GM18907 (cell line): ENCODE results near the gene EPN1.
"Not testable (repeated sequence)": the region's sequence is repeated elsewhere in the genome, so short reads cannot be mapped to it uniquely, and the experiment has no call there.

Experiments used
- ATAC-seq: cut with Tn5 transposase; IDR thresholded peaks from one replicate; pipeline ENCODE4 v1.9.1; 2021; ENCODE audit warnings: mild to moderate bottlenecking, moderate library complexity; ENCODE audit not compliant: unreplicated experiment

EPN1 gene

DNA sequence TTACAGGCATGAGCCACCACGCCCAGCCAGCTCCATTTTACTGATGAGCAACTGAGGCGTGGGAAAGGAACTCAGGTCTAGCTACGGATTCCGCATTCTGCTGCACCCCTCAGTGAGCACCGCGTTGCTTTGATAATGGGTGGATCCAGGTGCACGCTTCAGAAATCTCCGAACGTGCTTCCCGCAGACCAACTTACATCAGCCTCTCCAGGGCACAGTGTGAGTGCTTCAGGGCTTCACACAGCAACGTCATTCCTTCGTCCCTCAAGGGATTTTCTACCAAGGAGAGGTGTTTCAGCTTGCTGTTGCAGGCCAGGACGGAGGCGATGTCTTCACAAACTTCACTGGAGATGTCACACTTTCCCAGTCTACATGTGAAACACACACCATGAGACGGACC is 41.5 kb downstream of the EPN1 start:
- ATAC-seq = no peak

DNA sequence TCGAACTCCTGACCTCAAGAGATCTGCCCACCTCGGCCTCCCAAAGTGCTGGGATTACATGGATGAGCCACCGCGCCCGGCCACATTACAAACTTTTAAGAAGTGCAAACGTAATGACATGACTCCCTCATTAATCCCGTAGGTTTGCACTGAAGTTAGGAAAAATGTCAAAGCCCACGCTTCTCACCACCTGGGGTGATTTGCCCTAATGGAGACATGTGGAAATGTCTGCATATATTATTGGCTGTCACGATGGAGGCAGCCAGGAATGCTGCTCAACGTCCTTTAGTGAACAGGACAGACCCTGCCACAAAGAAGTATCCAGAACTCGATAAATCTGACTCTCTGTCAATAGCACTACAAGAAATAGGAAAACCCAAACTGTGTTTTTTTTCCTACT is 42.2 kb downstream of the EPN1 start:
- no peak for ATAC-seq

DNA sequence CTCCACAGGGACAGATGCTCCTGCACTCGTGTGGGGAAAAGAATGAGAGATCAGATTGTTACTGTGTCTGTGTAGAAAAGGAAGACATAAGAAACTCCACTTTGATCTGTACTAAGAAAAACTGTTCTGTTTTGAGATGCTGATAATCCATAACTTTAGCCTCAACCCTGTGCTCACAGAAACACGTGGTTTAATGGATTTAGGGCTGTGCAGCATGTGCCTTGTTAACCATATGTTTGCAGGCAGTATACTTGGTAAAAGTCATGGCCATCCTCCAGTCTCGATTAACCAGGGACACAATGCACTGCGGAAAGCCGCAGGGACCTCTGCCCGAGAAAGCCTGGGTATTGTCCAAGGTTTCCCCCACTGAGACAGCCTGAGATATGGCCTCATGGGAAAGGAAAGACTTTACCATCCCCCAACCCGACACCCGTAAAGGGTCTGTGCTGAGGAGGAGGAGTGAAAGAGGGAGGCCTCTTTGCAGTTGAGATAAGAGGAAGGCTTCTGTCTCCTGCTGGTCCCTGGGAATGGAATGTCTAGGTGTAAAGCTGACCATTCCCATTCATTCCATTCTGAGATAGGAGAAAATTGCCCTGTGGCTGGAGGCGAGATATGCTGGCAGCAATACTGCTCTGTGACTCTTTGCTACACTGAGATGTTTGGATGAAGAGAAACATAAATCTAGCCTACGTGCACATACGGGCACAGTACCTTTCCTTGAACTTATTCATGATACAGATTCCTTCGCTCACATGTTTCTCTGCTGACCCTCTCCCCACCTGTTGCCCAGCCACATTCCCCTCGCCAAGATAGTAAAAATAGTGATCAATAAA is 43.1 kb downstream of the EPN1 start:
- not testable (repeated sequence) for ATAC-seq

DNA sequence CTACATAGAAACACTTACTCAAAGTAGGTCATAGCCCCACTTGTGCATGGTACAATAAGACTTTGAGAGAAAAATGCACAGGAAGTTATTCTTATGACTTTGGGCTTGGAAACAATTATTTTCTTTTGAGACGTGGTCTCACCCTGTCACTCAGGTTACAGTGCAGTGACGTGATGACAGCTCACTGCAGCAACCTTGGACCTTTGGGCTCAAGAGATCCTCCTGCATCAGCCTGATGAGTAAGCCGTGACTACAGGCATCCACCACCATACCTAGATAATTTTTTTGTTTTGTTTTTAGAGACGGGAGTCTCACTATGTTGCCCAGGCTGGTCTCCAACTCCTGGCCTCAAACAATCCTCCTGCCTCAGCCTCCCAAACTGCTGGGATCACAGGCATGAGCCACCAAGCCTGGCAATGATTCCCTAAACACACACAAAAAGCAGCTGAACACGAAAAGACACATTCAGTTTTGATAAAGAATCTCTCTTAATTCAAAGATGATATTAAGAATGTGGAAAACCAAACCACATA is 45.3 kb downstream of the EPN1 start:
- no peak for ATAC-seq

DNA sequence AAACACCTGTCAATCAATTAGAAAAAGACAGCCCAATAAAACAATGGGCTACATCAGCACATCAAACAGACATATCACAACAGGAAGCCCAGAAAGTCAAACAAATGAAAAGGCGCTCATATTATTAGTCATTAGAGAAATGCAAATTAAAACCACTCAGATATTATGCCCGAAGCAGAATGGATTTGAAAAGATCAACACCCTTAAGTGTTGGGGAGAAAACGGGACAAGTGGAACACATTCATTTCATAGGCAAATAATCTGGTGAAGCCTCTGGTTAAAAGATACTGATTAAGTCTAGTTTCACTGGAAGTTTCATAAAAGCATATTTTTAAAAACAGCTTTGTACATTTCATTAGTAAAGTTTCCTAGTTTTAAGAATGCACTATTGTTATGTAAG is 45.8 kb downstream of the EPN1 start:
- no peak for ATAC-seq

DNA sequence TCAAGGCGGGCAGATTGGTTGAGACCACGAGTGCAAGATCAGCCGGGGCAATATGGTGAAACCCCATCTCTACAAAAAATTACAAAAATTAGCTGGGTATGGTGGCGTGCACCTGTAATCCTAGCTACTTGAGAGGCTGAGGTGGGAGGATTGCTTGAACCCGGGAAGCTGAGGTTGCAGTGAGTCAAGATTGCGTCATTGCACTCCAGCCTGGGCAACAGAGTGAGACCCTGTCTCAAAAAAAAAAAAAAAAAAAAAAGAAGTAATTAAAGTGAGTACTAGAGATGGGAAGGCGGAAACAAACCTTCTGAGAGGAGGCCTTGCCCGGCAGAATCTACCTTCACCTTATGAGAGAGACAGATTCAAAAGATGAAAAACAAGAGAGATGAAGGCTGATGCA is 48.5 kb downstream of the EPN1 start:
- no peak for ATAC-seq

DNA sequence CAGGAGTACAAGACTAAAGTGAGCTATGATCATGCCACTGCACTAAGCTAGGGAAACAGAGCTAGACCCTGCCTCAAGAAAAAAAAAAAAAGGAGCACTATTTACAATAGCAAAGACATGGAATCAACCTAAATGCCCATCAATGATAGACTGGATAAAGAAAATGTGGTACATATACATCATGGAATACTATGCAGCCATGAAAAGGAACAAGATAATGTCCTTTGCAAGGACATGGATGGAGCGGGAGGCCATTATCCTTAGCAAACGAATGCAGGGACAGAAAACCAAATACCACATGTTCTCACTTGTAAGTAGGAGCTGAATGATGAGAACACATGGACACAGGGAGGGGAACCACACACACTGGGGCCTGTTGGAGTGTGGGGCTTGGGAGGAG is 55.4 kb downstream of the EPN1 start:
- ATAC-seq = not testable (repeated sequence)

DNA sequence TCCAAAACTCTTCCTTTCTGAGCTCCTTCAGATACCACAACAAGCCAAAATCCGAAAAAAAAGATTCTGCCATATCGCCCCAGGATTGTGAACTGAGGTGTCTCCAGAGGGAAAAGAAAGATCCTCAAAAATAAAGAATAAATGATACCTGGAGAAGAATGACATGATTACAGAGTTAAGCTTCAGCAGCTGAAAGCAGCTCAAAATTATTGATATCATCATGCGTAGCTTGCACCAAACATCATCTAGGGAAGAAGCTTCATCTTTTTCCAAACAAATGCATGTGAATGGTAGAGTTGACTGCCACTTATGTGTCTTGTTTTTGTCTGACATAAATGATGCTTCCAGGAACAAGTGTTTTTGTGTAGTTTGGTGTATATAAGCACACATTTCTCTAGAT is 63.3 kb downstream of the EPN1 start, which contains the start of gene NLRP9:
TSS of gene NLRP9 (minus strand) at position 101 of the 400 bp plus-strand sequence. CDS start at position 73, 28 bp downstream.
- ATAC-seq = no peak

DNA sequence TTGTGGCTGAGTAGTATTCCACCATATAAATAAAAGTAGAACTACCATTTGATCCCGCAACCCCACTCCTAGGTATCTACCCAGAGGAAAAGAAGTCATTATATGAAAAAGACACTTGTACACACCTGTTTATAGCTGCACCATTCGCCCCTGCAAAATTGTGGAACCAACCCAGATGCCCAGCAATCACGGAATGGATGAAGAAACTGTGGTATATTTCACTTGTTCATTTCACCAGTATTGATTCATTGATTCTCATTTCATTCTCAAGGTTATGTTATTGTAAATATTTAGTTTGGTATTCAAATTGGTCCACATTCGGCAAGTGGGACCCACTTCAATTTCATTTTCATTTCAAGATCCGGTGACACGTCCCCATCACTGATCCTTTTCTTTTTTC is 75.7 kb downstream of the EPN1 start:
- ATAC-seq = no peak

DNA sequence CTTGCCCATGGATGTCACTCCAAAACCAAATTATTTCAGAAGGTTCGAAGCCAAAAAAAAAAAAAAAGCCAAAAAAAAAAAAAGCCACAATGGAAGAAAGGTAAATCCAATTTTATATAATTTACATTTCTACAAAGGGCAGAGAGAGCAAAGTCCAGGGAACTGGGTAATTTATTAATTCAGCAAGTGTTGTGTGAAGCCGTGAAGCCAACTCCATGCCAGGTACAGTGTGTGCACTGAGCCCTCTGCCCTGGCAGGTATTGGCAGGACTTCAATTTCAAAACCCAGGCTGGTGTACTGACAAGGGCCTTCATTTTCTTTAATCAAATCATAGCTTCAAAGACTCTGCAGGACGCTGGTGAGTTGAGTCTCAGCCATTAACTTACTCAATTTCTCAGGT is 78.4 kb downstream of the EPN1 start:
- no peak for ATAC-seq

DNA sequence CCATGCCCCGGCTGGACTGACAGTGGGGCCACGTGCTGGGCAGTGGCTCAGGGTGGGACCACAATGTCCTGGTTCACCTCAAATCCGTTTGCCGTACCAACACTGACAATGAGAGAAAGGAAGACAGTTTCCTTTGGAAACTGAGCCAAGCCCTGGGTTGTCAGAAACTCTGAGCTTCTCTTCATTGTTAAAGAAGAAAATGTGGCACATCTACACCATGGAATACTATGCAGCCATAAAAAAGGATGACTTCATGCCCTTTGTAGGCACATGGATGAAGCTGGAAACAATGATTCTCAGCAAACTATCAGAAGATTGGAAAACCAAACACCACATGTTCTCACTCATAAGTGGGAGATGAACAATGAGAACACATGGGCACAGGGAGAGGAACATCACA is 81.8 kb downstream of the EPN1 start:
- ATAC-seq = not testable (repeated sequence)

DNA sequence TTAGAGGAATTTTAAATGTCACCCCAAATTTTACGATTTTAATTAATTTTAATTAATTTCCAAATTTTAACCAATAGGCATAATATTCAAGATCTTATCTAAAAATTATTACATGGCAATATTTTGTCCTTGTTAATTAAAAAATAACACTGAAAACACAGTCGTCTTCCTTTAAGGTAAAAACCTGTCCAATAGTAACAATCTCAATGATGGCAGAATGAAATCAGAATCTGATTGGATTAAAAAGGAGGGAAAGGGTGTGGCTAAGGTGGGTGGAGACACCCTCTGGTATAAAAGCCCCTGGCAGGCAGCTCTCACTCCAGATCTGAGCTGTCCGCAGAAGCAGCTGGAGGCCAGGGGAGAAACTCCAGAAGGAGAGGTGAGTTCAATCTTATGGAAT is 83.8 kb downstream of the EPN1 start, which contains the start of gene RFPL4A:
TSS of gene RFPL4A (plus strand) at position 301 of the 400 bp plus-strand sequence. CDS start 2,704 bp downstream, outside the sequence.
- not testable (repeated sequence) for ATAC-seq
